ENCODE measurements around the gene FAM83F.

FAM83F gene

GRCh38 chr22:39958949-39959639 is 35.7 kb upstream of the FAM83F start:
- peaks cover 32% of the 10 kb centered on the region for H3K36me3 Mint-ChIP-seq
- H3K27ac Mint-ChIP-seq = peak overlapping the region; percentile 96
- peaks cover 85% of the 10 kb centered on the region for H3K4me1 Mint-ChIP-seq (ENCODE audit: low read depth)
- H3K27me3 Mint-ChIP-seq = no peaks in the 10 kb centered on the region
- peak overlapping the region; percentile 43 for H3K4me3 Mint-ChIP-seq
- H3K9me3 Mint-ChIP-seq (ENCODE audit: low read depth) = no peaks in the 10 kb centered on the region

- Mint-ChIP-seq H3K27ac (peak within 1 kb of the TSS; percentile 96), H3K9me3 (ENCODE audit: low read depth) (no peaks in the 10 kb centered on the region), H3K36me3 (peaks cover 32% of the 10 kb centered on the region), H3K4me1 (ENCODE audit: low read depth) (peaks cover 82% of the 10 kb centered on the region), H3K27me3 (no peaks in the 10 kb centered on the region), H3K4me3 (peak within 1 kb of the TSS; percentile 83)
These were observed 34.9 kb upstream of the FAM83F start, which contains the start of gene TMA7B for GRCh38 chr22:39959640-39960447. Gene TMA7B (plus strand): TSS chr22:39960397. CDS start chr22:39964375, 3,978 bp downstream.

GRCh38 chr22:39960791-39961746 is 33.7 kb upstream of the FAM83F start:
- Mint-ChIP-seq H3K9me3 (ENCODE audit: low read depth) (no peaks in the 10 kb centered on the region), H3K27me3 (no peaks in the 10 kb centered on the region), H3K27ac (peak overlapping the region; percentile 96), H3K4me3 (peak overlapping the region; percentile 83), H3K36me3 (peaks cover 32% of the 10 kb centered on the region), H3K4me1 (ENCODE audit: low read depth) (peaks cover 75% of the 10 kb centered on the region)

GRCh38 chr22:39962071-39962470 is 32.7 kb upstream of the FAM83F start:
- Mint-ChIP-seq H3K27me3 (no peaks in the 10 kb centered on the region), H3K4me1 (ENCODE audit: low read depth) (peaks cover 71% of the 10 kb centered on the region), H3K4me3 (peak overlapping the region; percentile 83), H3K9me3 (ENCODE audit: low read depth) (no peaks in the 10 kb centered on the region), H3K36me3 (peaks cover 31% of the 10 kb centered on the region), H3K27ac (peak overlapping the region; percentile 96)

- Mint-ChIP-seq H3K27me3 (no peaks in the 10 kb centered on the region), H3K27ac (peak overlapping the region; percentile 85), H3K36me3 (peaks cover 12% of the 10 kb centered on the region), H3K4me3 (no peak overlapping the region), H3K4me1 (ENCODE audit: low read depth) (peaks cover 38% of the 10 kb centered on the region), H3K9me3 (ENCODE audit: low read depth) (no peaks in the 10 kb centered on the region)
These were observed 29.0 kb upstream of the FAM83F start for GRCh38 chr22:39965748-39966147.

- Mint-ChIP-seq H3K36me3 (peaks cover 12% of the 10 kb centered on the region), H3K9me3 (ENCODE audit: low read depth) (no peaks in the 10 kb centered on the region), H3K4me1 (ENCODE audit: low read depth) (peaks cover 31% of the 10 kb centered on the region), H3K4me3 (no peak overlapping the region), H3K27me3 (no peaks in the 10 kb centered on the region), H3K27ac (peak overlapping the region; percentile 85)
These were observed 28.3 kb upstream of the FAM83F start for GRCh38 chr22:39966470-39966869.

- Mint-ChIP-seq H3K4me3 (no peak overlapping the region), H3K27ac (peak overlapping the region; percentile 85), H3K36me3 (peaks cover 13% of the 10 kb centered on the region), H3K27me3 (no peaks in the 10 kb centered on the region), H3K4me1 (ENCODE audit: low read depth) (peaks cover 24% of the 10 kb centered on the region), H3K9me3 (ENCODE audit: low read depth) (no peaks in the 10 kb centered on the region)
These were observed 27.5 kb upstream of the FAM83F start for GRCh38 chr22:39967103-39967829.

- H3K36me3 Mint-ChIP-seq = peaks cover 12% of the 10 kb centered on the region
- H3K27me3 Mint-ChIP-seq = no peaks in the 10 kb centered on the region
- peak overlapping the region; percentile 74 for H3K27ac Mint-ChIP-seq
- H3K4me3 Mint-ChIP-seq = no peak overlapping the region
- H3K4me1 Mint-ChIP-seq (ENCODE audit: low read depth) = peaks cover 16% of the 10 kb centered on the region
- no peaks in the 10 kb centered on the region for H3K9me3 Mint-ChIP-seq (ENCODE audit: low read depth)
These were observed 26.5 kb upstream of the FAM83F start for GRCh38 chr22:39967996-39968972.

GRCh38 chr22:39970742-39971141 is 24.0 kb upstream of the FAM83F start:
- no peak overlapping the region for H3K4me3 Mint-ChIP-seq
- peaks cover 12% of the 10 kb centered on the region for H3K36me3 Mint-ChIP-seq
- peaks cover 7% of the 10 kb centered on the region for H3K4me1 Mint-ChIP-seq (ENCODE audit: low read depth)
- H3K9me3 Mint-ChIP-seq (ENCODE audit: low read depth) = no peaks in the 10 kb centered on the region
- H3K27me3 Mint-ChIP-seq = no peaks in the 10 kb centered on the region
- peak overlapping the region; percentile 75 for H3K27ac Mint-ChIP-seq

GRCh38 chr22:39972641-39973040 is 22.1 kb upstream of the FAM83F start:
- no peaks in the 10 kb centered on the region for H3K9me3 Mint-ChIP-seq (ENCODE audit: low read depth)
- no peak overlapping the region for H3K4me3 Mint-ChIP-seq
- peak overlapping the region; percentile 88 for H3K27ac Mint-ChIP-seq
- peaks cover 5% of the 10 kb centered on the region for H3K4me1 Mint-ChIP-seq (ENCODE audit: low read depth)
- no peaks in the 10 kb centered on the region for H3K27me3 Mint-ChIP-seq
- peaks cover 10% of the 10 kb centered on the region for H3K36me3 Mint-ChIP-seq

GRCh38 chr22:39973656-39974055 is 21.1 kb upstream of the FAM83F start:
- Mint-ChIP-seq H3K4me3 (no peak overlapping the region), H3K4me1 (ENCODE audit: low read depth) (peaks cover 8% of the 10 kb centered on the region), H3K36me3 (peaks cover 10% of the 10 kb centered on the region), H3K27ac (peak overlapping the region; percentile 64), H3K27me3 (no peaks in the 10 kb centered on the region), H3K9me3 (ENCODE audit: low read depth) (no peaks in the 10 kb centered on the region)

DNA sequence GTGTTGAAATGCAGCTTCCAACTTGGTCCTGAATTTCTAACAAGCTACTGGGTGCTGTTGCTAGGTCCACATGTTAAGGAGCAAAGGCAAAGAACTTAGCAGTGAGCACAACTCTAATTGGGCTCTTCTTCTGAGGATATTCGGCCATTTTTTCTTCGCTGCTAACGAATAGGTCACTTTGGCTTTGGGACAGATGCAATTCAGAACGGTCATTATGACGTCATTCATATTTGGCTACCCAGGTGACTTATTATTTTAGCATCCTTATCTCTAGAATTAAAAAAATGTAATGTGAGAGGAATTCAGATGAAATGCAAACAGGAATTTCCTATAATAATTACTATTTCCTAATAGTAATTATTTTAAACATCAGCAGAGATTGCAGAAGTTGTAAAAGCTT is 20.7 kb upstream of the FAM83F start:
- no peaks in the 10 kb centered on the region for H3K27me3 Mint-ChIP-seq

GRCh38 chr22:39979048-39979447 is 15.7 kb upstream of the FAM83F start:
- Mint-ChIP-seq H3K4me3 (no peak overlapping the region), H3K36me3 (peaks cover 5% of the 10 kb centered on the region), H3K9me3 (ENCODE audit: low read depth) (peaks cover 6% of the 10 kb centered on the region), H3K27me3 (no peaks in the 10 kb centered on the region), H3K4me1 (ENCODE audit: low read depth) (peaks cover 40% of the 10 kb centered on the region), H3K27ac (peak overlapping the region; percentile 80)

More for the DNA sequence above, 20.7 kb upstream of the FAM83F start:
- peak overlapping the region; percentile 64 for H3K27ac Mint-ChIP-seq
- H3K36me3 Mint-ChIP-seq = peaks cover 10% of the 10 kb centered on the region
- peaks cover 12% of the 10 kb centered on the region for H3K4me1 Mint-ChIP-seq (ENCODE audit: low read depth)
- H3K4me3 Mint-ChIP-seq = no peak overlapping the region
- peaks cover 3% of the 10 kb centered on the region for H3K9me3 Mint-ChIP-seq (ENCODE audit: low read depth)

Measured in activated naive CD8-positive, alpha-beta T cell (primary cell).